HG03108 (cell line): Measurements from ENCODE around the gene CHRDL2.

Experiments used
- ATAC-seq: cut with Tn5 transposase; IDR thresholded peaks from one replicate; pipeline ENCODE4 v1.9.1; 2021; ENCODE audit warnings: moderate library complexity; ENCODE audit not compliant: unreplicated experiment

CHRDL2 gene

DNA sequence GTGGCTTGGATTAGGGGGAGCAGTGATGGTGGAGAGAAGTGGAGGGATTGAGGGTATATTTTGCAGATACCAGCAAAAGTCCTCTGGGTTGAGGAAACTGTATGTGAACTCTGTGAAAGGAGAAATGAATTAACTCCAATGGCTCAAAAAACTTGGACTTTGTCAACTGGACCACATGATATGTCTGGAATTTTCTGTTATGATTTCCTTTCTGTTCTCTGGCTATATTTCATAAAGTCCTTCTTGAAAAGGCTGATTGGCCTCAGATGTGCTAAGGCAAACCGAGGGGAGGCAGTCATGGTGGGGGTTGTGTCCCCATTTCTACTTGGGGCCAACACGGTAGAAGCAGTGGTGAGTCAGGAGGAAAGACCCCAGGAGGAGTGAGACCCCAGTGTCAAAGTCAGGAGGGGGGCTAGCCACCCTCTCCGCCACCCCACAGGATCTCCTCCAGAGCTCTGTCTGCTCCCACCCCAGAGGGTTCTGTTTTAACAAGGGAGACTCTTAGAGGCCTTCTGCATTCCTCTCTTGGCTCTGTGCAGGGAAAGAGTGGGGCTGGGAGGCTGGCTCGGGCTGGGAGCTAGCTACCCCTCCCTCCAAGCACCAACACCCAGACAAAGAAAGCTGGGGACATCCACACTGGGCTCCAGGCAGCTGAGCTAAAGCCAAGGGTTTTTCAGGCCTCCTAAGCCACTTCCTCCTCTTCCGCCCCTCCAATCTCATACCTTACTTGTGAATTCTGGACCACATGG lies 13.8 kb downstream of the CHRDL2 start:
- no peak for ATAC-seq

DNA sequence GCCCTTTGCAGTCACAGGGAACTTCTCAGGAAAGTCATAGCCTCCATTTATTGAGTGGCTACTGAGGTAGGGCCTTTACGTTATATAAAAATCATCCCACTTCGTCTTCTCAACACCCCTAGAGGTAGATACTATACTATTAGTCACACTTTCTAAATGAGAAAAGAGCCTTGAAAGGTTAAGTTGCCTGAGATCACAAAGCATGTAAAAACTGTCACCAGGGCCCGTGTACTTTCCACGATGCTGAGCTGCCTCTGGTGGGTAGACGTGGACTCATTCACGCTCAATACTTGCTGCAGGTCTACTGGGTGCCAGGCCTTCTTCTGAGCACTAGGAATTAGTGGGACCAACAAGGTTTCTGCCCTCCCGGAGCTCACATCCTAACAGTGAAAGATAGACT lies 16.3 kb downstream of the CHRDL2 start:
- ATAC-seq = no peak

DNA sequence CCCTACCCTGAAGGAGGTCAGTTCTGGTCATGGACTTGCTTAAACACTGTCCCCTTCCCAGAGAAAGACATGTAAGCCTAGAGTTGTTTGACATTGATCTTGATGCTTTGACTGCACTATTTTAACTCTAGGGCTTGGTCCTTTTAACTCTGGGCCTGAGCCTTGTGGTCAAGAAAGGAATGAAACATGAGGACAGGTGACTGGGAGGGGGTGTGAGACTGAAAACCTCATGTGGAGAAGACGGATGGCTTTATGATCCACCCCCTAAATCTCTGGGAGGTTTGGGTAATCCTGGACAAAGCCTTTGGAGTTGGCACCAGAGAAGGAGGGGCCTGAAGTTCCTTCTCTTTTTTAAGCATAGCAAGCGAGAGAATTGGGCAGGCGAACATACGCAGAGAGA lies 17.5 kb downstream of the CHRDL2 start:
- ATAC-seq = no peak

DNA sequence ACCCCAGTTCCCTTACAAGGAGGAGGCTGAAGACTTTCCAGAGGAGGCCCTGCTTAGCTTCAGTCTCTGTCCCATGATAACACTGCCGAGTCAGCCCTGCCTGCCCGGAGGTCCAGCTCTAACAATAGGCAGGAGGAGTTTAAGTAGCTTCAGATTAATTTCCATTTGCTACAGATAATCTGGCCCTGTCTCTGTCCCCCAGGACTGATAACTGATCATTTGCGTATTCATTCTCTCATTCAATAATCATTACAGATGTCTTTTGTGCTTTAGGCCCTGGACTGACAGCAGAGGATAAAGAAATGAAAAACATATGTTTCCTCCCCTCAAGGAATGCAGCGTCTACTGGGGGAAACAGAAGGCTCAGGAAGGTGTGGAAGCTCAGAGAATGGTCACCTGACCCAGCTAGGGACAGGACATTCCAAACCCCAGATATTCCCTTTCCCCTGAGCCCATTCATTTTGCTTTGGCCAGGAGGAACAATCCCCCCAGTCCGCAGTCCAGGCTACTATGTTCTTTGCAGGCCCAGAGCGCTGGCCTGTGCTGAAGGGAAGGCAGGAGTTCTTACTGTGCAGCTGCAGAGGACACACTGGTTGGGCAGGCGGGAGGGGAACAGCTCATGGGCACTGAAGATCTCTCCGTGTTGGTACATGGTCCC lies 20.8 kb downstream of the CHRDL2 start:
- no peak for ATAC-seq

DNA sequence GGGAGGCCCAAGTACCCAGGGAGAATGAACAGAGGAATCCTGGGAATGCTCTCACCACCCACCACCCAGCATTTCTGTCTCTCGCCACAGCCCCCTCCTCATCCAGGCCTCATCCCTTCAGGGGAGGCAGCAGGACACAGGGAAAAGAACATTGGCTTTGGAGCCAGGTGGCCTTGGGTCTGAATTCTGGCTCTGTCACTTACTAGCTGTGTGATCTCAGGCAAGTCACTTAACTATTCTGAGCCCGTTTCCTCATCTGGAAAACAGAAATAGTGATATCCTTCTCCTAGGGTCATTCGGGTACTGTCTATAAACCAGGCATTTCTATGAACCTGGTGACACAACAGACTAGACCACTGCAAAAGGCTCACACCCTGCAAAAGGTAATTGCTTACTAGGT lies 22.1 kb downstream of the CHRDL2 start:
- ATAC-seq = no peak

DNA sequence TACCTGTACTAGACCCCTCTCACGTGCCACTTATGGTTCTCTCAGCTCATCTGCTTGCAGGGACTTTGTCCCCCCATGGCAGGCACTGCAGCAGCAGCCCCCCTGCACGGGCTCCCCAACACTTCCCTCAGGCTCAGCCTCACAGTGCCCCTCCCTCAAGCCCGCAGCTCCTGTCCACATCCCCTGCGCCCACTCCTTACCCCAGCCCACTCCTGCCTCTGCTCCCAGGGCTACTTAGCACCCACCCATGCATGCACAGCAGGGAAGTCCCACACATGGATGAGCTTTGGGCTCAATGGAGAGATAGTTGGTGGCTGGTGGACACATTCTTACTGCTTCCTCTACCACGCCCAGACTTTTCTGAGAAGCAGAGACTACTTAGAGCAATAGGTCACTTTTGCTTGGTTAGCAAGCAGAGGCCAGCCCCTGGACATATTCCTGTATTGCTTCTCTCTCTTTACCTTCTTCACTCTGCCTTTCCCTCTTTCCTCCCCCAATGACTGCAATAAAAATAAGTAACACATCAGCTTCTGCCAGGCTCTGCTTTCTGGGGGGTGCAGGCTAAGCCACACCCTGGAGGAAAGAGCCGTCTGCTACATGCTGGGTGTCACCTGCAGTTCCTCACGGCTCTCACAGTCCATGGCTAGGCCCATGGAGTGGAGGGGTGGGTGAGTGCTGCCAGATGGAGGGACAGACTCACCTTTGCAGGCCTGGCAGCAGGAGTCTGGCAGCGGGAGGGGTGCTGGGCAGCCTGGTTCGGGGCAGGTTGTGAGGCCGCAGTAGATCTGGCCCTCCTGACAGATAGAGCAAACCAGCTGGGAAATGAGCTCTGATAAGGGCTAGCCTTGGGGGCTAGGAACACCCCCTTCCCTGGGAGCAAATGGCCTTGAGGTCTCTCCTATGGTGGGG lies 23.4 kb downstream of the CHRDL2 start:
- no peak for ATAC-seq

DNA sequence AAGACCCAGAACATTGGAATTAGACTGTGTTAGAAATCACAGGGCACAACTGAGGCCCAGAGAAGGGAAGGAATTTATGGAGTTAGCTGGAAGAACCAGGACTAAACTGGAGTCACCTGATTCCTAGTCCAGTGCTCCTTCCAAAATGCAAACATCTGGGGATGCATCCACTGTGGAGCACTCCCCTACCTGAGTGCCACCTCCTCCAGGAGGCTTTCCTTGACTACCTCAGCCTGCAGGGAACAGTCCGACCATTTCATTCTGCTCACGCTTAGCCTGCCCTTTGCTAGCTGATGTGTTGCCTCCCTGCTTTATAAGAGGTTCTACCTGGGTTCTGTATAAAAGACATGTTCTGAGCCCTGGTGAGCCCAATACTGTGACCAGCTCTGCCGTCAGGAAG lies 24.0 kb downstream of the CHRDL2 start:
- ATAC-seq = no peak

DNA sequence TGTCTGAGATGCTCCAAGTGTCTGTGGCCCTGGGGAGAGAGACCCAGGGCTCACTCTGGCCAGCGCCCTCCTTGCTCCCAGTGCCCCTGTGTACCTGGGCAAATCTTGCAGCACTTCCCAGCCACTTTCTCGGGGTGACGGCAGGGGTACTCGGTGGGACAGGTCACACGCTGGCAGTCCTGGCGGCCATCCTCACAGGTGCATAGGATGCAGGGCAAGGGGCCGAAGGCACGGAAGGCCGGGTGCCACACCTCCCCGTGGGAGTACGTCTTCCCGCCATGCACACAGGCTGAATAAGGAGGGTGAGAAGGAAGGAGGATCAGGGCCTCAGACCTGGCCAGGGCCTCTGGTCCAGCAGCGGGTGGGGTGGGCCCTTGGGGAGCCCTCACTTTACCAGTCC lies 28.0 kb downstream of the CHRDL2 start:
- ATAC-seq = no peak

DNA sequence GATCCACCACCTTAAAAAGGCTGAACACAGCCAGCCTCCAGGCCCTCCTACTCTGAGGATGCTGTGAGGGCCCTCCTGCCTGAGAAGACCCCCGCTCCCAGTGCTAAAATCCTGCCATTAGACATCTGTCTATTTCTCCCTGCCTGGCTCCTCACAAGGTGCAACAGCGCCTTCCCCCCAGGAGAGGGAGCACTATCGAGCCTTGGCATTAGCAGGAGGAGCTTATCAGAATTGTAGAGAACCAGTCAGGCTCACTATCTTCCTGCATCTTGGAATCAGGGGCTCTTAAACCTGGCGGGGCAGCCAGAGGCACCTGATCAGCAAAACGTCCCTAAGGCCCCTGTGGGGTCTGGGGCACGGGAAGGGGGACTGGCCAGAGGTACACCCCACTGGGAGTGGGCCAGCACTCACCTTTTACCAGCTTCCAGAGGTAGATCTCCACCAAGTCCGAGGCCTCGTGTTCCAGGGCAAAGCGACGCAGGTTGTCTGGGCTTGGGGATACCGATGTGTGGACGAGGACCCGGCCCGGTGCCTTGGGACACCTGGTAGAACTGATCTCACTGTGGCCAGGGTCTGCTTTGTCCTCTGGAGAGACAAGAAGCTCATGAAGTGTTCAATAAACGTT lies 28.7 kb downstream of the CHRDL2 start:
- no peak for ATAC-seq

DNA sequence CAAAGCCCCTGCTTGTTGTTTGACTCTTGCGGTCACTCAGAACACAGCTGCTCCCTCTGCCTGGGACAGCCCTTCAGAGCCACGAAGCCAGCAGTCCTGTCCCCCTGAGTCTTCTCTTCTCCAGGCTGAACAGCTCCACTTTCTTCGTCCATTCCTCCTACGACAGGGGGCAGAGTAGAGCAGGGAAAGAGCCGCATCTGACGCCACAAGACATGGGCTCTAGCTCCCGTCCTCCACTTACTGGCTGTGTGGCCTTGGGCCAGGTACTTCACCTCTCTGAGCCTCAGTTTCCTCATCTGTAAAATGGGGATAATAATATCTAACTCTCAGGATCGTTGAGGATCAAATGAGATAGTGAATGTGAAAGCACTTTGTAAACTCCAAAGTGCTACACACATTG lies 29.9 kb downstream of the CHRDL2 start:
- no peak for ATAC-seq

DNA sequence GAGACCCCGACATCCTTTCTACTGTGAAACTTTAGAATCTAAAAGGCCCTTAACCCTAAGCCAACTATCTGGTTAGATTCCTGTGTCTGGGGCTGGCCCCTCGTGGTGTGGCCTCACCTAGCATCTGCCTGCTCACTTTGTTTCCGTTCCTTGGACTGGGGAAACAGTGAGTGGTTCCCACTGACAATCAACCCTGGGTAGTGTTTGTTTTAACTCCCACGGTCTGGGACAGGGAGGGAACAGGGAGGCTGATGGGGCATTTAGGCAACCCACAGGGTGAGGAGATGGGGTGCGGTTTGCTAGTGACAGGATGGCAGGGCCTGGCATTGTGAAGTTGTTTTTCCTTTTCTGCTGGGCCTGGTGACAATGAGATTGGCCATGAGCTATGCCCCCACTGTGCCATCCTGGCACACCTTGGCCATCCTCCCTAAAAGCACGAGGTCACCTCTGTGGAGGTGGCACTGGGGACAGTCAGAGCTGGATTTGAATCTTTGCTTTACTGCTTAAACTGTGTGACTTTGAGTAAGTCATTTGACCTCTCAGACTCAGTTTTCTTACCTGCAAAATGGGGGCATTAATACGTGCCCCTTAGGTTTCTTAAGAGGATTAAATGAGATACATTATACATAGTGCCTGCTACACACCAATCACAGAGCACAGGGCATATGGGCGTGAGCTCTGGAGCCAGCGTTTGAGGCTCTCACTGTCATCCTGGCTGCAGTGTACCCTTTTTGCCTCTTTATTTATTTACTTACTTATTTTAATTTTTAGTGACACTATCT lies 31.4 kb downstream of the CHRDL2 start:
- ATAC-seq = no peak

DNA sequence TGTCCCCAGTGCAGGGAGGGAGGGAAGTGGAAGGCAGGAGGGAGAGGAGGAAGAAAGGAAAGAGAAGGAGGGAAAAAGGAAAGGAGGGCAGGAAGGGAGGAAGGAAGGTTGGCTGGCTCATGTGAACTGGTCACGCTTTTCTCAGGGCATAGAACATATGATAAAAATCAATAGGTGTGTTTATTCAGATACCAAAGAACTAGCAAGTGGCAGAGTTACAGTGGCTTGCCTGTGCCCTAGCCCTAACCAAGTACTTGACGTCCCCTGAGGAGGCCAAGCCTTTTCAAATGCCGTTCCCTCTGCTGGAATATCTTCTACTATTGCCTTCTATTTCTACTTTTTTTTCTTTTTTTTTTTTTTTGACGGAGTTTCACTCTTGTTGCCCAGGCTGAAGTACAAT lies 33.5 kb downstream of the CHRDL2 start:
- ATAC-seq = no peak

DNA sequence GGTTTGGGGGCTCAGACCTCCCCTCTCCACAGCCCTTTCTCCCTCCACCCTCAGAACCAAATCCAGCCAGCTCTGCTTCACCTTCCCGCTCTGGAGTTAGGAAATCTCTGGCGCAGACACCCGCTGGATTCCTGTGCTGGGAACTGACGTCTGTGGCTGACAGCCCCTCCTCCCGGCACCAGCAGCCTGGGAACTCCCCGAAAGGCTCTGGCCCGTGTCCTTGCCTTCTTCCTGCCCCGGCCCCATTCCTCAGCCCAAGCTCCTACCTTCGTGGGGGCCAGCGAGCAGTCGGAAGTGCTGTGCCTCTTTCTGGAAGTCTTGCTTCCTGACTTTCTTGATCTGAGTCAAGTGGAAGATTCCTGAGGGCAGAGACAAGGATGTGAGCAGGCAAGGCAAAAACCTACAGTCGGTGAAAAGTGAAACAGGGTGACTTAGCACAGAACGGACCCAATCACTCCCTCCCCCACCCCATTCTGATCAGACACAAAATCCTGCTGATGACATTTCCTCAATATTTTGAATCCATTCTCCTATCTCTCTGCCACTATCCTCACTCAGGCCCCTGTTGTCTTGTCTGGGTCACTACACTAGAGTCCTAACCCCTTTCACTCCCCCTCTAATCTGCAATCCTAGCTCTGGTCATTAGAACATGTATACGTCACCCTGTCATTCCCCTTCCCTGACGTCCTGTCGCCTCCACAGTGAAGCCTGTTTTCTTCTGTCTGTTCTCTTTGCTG lies 34.1 kb downstream of the CHRDL2 start:
- ATAC-seq = no peak

DNA sequence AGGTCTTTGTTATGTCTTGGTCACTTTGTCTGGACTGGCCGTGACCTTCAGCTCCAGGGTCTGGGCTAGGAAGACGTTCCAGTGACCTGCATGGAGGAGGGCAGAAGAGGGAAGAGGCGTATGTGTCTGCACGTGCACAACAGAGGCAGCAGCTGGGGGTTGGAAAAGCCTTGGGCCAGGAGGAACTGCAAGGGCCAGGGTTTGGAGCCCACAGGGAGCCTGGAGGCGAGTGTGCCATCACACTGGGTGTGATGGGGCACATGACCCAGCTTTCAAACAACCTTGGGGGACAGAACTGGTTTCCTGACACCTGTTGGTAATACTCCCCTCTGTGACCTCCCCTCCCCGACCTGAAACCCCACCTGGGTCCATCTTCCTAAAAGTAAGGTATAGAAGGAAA lies 34.7 kb downstream of the CHRDL2 start:
- no peak for ATAC-seq

DNA sequence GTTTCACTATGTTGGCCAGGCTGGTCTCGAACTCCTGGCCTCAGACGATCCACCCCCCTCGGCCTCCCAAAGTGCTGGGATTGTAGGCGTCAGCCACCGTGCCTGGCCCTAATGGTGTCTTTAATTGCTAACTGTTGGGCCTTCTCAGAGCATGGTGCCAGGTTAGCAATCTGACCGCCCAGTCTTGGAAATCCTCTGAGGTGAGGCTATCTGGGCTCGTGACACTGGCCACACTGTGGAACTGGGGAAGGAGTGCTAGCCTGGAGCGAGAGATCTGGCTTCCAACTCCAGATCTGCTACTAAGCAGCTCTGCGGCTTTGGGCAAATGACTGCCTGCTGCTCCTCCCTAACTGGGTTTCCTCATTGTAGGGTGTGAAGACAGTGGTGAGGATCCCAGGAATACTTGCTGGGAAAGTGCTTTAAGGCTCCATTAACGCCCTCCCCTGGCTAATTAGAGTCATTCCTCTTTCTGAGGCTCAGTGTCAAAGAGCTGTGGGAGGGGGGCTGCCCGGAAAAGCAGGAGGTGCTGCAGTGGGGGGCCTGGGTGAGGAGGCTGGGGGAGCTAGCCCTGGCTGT lies 35.4 kb downstream of the CHRDL2 start:
- ATAC-seq = no peak

DNA sequence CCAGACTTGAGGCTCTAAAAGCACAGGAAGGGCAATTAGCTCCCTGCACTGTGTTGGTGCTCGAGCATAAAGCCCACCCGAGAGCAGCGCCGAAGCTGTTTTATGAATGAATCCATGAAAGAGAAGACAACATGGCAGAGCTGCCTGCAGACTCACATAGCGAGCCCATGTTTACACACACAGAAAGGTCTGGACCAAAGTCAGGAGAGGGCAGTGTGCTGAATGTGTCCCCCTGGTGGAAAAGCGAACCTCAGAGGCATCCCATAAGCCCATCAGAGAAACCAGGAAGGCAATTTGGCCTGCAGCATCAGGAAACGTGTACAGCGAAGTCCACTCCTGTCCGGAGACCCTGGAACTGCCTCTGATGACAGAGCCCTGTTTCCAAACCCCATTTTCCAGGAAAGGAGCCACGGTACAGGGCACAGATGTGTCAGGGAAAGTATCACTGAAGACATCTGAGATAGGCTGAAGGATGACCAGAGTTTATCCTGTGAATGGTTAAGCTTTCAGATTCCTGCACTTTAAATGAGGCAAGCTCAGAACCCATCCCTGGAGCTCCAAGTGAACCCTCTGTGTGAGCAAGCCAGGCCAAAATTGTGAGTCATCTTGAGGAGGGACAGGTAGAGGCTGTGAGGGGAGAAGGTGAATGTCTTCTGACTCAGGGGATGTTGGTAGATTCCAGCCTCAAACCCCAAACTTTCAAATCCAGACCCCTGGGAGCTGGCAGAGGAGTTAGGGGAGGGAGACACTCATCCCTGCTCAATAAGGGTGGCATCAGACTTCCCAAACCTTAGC lies 36.9 kb downstream of the CHRDL2 start:
- ATAC-seq = no peak

DNA sequence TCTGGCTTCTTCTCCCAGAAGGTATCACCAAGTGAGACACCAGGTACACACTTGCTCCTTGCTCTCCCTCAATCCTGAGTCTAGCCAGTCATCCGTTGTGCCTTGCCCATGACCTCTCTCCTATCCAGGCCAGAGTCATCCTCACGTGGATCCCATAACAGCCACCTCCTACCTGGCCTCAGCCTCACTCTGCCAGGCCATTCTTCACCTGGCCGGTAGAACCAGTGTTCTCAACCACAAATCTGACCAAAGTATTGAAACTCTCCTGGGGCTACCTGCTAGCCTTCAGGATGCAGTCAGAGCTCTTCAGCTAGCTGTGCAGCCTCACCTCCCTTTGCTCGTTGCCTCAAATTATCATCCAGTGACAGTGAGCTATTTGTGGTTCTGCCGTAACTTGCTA lies 37.7 kb downstream of the CHRDL2 start:
- ATAC-seq = no peak

DNA sequence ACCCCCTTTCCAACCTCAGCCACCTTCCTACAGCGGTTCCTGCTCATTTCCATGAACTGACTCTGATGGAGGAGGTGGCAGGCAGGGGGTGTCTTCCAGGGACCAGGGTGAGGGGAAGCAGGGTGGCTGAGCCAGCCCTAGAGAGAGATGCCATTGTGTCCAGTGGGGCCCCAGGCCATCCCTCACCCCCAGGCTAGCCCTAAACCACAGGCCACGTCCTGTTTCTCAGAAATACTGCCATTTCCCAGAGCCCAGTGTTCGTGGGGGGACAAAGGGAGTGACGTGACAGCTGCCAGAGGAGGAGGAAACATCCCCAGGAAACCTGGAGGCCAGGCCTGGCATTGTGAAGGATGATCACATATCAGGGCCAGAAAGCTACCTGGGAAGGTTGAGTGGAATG lies 39.5 kb downstream of the CHRDL2 start:
- ATAC-seq = no peak

DNA sequence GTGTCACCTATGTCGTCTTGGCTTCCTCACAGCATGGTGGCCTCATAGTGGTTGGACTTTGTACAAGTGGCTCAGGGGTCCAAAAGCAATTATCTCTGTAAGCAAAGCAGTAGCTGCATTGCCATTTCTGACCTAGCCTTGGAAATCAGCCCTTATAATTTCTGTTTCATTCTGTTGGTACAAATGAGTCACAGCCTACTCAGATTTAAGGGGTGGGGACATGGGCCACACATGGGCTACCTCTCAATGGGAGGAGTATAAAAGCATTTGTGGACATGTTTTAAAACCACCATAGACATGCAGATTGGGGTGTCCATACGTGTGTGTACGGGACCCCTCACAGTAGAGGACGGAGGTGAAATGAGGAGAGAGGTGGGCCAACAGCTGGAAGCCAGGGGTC lies 41.6 kb downstream of the CHRDL2 start:
- no peak for ATAC-seq
